HG02798 (cell line): ENCODE data around the gene IREB2.
A peak's percentile ranks its signal among the peaks of the same experiment; 100 is the strongest.

Source experiments
- ATAC-seq: cut with Tn5 transposase; IDR thresholded peaks from one replicate; pipeline ENCODE4 v1.9.1; 2021; ENCODE audit warnings: mild to moderate bottlenecking; ENCODE audit not compliant: unreplicated experiment, poor library complexity

Gene IREB2, protein sequence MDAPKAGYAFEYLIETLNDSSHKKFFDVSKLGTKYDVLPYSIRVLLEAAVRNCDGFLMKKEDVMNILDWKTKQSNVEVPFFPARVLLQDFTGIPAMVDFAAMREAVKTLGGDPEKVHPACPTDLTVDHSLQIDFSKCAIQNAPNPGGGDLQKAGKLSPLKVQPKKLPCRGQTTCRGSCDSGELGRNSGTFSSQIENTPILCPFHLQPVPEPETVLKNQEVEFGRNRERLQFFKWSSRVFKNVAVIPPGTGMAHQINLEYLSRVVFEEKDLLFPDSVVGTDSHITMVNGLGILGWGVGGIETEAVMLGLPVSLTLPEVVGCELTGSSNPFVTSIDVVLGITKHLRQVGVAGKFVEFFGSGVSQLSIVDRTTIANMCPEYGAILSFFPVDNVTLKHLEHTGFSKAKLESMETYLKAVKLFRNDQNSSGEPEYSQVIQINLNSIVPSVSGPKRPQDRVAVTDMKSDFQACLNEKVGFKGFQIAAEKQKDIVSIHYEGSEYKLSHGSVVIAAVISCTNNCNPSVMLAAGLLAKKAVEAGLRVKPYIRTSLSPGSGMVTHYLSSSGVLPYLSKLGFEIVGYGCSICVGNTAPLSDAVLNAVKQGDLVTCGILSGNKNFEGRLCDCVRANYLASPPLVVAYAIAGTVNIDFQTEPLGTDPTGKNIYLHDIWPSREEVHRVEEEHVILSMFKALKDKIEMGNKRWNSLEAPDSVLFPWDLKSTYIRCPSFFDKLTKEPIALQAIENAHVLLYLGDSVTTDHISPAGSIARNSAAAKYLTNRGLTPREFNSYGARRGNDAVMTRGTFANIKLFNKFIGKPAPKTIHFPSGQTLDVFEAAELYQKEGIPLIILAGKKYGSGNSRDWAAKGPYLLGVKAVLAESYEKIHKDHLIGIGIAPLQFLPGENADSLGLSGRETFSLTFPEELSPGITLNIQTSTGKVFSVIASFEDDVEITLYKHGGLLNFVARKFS

DNA sequence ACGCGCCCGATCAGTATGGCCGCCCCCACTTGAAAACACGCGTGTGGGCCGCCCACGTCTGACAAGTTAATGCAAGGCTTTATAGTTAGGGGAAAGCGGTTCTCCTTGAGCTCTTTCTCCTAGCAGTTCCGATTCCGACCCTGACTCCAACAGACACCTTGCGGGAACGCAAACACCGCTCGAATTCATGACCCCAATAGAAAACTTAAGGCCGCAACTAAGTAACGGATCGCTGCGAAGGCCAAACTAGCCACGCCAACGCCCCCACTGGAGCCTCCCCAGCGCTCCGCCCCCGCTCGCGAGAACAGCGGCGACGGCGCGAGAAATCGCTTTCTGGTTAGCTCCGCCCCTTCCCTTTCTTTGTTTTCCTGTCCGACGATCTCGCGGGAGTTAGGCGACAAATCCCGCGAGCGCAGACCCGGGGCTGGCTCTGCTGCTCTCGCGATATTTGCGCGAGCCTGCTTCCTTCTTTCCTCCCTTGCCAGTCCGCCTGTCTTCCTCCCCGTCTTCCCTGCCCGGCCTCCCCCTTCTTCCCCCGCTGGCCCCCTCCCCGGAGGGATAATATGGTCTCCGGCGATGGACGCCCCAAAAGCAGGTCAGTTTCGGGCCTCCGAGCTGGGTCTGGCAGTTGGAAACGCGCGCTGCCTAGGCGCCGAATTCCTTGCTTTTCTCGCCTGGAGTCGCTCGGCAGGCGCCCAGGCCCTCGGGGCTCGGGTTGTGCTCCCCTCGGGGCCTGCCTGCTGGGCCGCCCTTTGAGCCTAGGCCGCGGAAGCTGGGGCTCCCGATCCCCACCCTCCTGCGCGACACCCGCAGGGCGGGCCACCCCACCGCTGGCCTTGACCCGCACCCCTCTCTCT, at the start of gene IREB2:
Gene IREB2, plus strand, starts transcription at position 455 of the 857 bp plus-strand sequence. Its CDS starts 122 bp downstream, at position 577.
- peak; percentile 91 for ATAC-seq

DNA sequence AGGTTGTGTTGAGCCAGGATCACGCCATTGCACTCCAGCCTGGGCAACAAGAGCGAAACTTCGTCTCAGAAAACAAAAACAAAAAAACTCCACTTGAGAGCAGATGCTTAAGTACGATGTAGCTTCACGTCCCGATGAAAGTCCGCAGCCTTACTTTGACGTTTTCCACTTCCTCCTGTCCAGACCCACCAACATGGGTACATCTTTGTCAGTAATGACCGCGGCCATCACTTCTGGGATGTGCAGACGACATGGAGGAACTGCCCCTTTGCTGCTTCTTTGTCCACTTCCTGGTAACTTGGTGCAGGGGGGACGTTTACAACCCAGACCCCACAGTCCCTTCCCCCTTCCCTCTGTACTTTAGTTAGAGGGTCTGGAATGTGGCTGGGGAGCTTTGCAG, 49.2 kb upstream of the IREB2 start:
- no peak for ATAC-seq

- ATAC-seq, result no peak
Observed at GRCh38 chr15:78389322-78389721, 48.7 kb upstream of the IREB2 start.

DNA sequence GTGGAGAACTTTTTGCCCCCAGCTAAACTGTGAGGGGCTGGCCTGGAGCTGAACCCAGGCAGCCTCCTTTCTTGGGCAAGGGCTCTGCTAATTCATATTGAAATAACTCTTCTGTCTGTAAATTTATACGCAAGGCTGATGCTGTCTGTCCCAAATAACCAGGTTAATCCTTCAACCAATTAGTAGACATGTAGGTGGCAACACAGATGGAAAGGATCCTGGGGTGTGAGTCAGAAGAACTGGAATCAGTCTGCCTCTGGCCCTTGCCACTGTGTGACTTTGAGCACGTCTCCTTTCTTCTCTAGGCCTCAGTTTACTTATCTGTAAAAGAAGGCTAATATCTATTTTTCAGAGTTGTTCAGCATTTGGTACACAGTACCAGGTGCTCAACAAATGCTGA, 48.3 kb upstream of the IREB2 start:
- no peak for ATAC-seq

DNA sequence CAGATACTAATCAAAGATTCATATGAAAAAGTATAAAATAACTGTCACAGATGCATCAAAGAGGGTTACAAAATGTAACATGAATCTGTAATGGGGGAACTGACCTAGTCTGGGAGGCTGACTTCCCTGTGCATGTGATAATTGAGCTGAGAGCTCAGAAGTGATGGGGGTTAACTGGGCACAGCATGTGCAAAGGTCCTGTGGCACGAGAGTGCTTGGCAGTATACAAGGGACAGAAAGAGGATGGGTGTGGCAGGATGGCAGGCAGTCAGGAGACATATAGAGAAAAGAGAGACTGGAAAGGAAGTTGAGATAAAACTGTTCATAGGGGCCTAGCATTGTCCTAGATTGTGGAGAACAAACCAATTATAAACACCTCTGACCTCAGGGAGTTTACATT, 47.8 kb upstream of the IREB2 start:
- no peak for ATAC-seq

- ATAC-seq, result no peak
Observed at GRCh38 chr15:78390826-78391225, 47.2 kb upstream of the IREB2 start.

DNA sequence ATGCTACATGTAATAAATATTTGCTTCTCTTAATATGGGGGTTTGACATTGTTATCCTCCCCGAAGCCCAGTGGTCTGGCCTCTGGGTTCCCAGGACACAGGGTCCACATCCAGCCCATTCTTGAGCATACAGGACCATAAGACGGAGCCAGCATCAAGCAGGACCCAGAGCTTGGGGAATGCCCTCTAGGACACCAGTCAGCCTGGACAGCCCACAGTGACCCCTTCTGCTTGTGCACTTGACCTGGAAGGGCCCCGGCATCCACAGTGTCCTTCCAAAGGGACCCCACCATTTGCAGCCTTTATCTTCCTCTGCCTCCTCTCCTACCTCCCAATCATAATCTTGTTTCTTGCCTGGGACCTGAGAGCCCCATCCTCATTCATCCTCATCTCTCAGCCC, 46.2 kb upstream of the IREB2 start:
- no peak for ATAC-seq

GRCh38 chr15:78392430-78392829, 45.6 kb upstream of the IREB2 start:
- ATAC-seq, result no peak

- no peak for ATAC-seq
Observed at GRCh38 chr15:78393137-78393536, 44.9 kb upstream of the IREB2 start.

GRCh38 chr15:78394026-78394425, 44.0 kb upstream of the IREB2 start:
- no peak for ATAC-seq

- no peak for ATAC-seq
Observed at GRCh38 chr15:78394981-78395616, 42.9 kb upstream of the IREB2 start.

- no peak for ATAC-seq
Observed at GRCh38 chr15:78396186-78396814, 41.7 kb upstream of the IREB2 start.

GRCh38 chr15:78396976-78397375, 41.0 kb upstream of the IREB2 start:
- ATAC-seq, result no peak

DNA sequence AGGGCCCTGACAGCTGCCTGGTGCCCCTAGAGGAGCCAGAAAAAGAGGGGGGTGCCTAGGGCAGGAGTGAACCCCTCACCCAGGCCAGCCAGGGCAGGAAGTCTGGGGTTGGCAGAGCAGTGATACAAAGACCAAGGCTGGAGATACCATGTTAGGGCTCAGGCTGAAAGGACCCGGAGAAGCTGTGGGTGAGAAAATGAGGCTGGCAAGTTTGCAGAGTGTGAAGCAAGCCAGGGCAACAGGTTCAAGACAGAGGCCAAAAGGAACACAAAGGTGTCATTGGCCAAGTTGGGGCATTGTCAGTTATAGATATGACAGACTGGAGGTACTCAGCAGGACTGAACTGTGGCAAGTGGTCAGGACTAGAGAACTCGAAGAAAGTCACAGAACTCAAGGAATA, 40.6 kb upstream of the IREB2 start:
- ATAC-seq, result no peak

GRCh38 chr15:78398076-78398825, 39.8 kb upstream of the IREB2 start:
- no peak for ATAC-seq

DNA sequence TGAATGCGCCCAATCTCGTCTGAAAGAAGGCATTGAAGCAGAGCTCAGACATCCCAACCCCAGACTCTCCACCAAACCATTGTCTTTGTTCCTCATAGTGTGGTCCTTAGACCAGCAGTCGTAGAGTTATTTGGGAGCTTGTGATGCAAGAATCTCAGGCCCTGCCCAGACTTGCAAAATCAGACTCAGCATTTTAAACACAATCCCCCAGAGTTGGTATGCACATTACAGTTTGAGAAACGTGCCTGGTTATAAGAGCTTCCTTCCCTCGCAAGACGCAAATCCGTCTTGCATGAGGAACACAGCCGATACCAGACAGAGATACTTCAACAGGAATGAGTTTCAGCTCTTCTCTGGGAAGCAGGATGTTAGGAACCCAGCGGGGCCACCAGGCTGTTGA, 38.9 kb upstream of the IREB2 start:
- ATAC-seq, result no peak

GRCh38 chr15:78402061-78402610, 35.9 kb upstream of the IREB2 start:
- no peak for ATAC-seq

GRCh38 chr15:78404125-78404524, 33.9 kb upstream of the IREB2 start:
- no peak for ATAC-seq
